ENCODE measurements around the gene VGLL4.

VGLL4 gene

GRCh38 chr3:11613319-11613718 is 30.4 kb downstream of the VGLL4 start:
- H3K4me1 ChIP-seq (ENCODE audit: control insufficient read depth, insufficient read depth, low read length): peaks cover 47% of the 10 kb centered on the region
- H3K4me3 ChIP-seq (ENCODE audit: low read length in 2 of 2): no peak overlapping the region
- no peaks in the 10 kb centered on the region for H3K9me3 ChIP-seq (ENCODE audit: control insufficient read depth in 2 of 2, low read length in 2 of 2)
- no peak overlapping the region for H3K27ac ChIP-seq (ENCODE audit: low read length)
- H3K36me3 ChIP-seq (ENCODE audit: control insufficient read depth in 2 of 2, insufficient read depth in 2 of 2, low read length in 2 of 2): no peaks in the 10 kb centered on the region
- no peaks in the 10 kb centered on the region for H3K27me3 ChIP-seq (ENCODE audit: control insufficient read depth in 1 of 2, insufficient read depth in 2 of 2, low read length in 2 of 2)
- no peak overlapping the region for H3K9ac ChIP-seq (ENCODE audit: low read length in 2 of 2)

DNA sequence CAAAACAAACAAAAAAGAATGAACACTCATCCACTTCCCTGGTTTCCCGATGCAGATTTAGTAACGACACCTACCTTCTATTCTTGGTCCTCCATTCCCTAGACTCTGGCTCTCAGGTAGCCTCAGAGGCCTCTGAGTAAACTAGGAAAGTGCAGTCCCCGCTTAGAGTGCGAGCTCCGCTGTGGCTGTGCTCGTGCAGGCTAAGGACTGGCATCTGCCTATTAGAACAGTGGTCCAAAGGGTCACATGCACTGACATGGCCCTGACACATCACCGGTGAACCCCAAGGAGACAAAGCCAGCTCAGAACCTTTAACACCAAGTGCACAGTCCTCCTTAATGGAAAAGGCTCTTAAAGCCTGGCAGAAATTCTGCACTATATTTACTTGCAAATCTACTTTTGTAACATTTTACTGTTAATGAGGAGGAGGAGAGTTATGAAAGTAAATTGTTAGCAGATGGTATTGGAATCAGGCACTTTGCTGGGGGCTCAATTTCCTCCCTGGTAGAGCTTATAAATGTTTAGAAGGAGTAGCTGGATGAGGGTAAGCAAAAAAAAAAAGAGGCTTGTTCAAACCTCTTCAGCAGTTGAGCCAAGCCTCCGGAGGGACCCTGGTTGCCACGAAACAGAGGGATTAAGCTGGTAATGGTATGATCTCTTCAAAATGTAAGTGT is 31.1 kb downstream of the VGLL4 start:
- H3K27me3 ChIP-seq (ENCODE audit: control insufficient read depth in 1 of 2, insufficient read depth in 2 of 2, low read length in 2 of 2): no peaks in the 10 kb centered on the region
- no peak overlapping the region for H3K27ac ChIP-seq (ENCODE audit: low read length)
- no peak overlapping the region for H3K9ac ChIP-seq (ENCODE audit: low read length in 2 of 2)
- H3K4me1 ChIP-seq (ENCODE audit: control insufficient read depth, insufficient read depth, low read length): peaks cover 47% of the 10 kb centered on the region
- H3K9me3 ChIP-seq (ENCODE audit: control insufficient read depth in 2 of 2, low read length in 2 of 2): no peaks in the 10 kb centered on the region
- H3K4me3 ChIP-seq (ENCODE audit: low read length in 2 of 2): no peak overlapping the region
- no peaks in the 10 kb centered on the region for H3K36me3 ChIP-seq (ENCODE audit: control insufficient read depth in 2 of 2, insufficient read depth in 2 of 2, low read length in 2 of 2)

- peak overlapping the region in 1 of 2 donors; percentile 15 for H3K4me3 ChIP-seq (ENCODE audit: low read length in 2 of 2)
Observed at GRCh38 chr3:11611341-11611799, 32.3 kb downstream of the VGLL4 start.

GRCh38 chr3:11610700-11611275 is 32.9 kb downstream of the VGLL4 start:
- Histone ChIP-seq H3K36me3 (ENCODE audit: control insufficient read depth in 2 of 2, insufficient read depth in 2 of 2, low read length in 2 of 2) (no peaks in the 10 kb centered on the region), H3K9me3 (ENCODE audit: control insufficient read depth in 2 of 2, low read length in 2 of 2) (no peaks in the 10 kb centered on the region), H3K9ac (ENCODE audit: low read length in 2 of 2) (no peak overlapping the region), H3K27ac (ENCODE audit: low read length) (no peak overlapping the region), H3K4me3 (ENCODE audit: low read length in 2 of 2) (no peak overlapping the region), H3K4me1 (ENCODE audit: control insufficient read depth, insufficient read depth, low read length) (peaks cover 44% of the 10 kb centered on the region), H3K27me3 (ENCODE audit: control insufficient read depth in 1 of 2, insufficient read depth in 2 of 2, low read length in 2 of 2) (no peaks in the 10 kb centered on the region)

More at GRCh38 chr3:11611341-11611799, 32.3 kb downstream of the VGLL4 start:
- H3K27ac ChIP-seq (ENCODE audit: low read length): no peak overlapping the region
- peaks cover 44% of the 10 kb centered on the region for H3K4me1 ChIP-seq (ENCODE audit: control insufficient read depth, insufficient read depth, low read length)
- no peaks in the 10 kb centered on the region for H3K36me3 ChIP-seq (ENCODE audit: control insufficient read depth in 2 of 2, insufficient read depth in 2 of 2, low read length in 2 of 2)
- H3K27me3 ChIP-seq (ENCODE audit: control insufficient read depth in 1 of 2, insufficient read depth in 2 of 2, low read length in 2 of 2): no peaks in the 10 kb centered on the region
- H3K9ac ChIP-seq (ENCODE audit: low read length in 2 of 2): no peak overlapping the region
- H3K9me3 ChIP-seq (ENCODE audit: control insufficient read depth in 2 of 2, low read length in 2 of 2): no peaks in the 10 kb centered on the region

DNA sequence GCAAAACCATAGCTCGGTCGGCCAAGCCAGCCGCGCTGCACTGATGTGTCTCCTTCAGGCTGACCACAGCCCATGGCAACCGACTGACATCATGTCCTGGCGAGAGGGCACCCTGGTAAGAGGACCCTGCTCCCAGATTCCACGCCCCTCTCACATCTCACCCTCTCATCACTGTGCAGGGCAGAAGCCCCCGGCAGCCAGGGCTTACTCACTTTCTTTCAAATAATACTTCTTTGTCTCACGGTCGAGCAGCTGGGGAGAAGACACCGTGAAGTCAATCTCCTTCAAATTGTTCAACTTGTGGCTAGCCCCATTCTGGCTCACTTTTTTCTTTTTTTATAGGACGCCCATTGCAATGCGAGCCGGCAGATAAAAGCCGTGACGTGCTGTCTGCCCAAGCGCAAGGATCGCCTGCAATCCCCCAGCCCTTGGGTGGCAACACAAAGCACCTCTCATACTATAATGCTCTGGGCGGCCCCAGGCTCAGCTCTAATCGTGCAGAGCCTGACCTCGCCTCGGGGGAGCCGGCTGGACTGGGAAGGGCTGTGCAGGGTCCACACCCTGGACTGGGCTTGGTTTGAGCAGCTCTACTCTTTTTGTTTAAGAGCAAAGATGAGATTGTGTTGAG is 33.6 kb downstream of the VGLL4 start:
- Histone ChIP-seq H3K27ac (ENCODE audit: low read length) (no peak overlapping the region), H3K9ac (ENCODE audit: low read length in 2 of 2) (no peak overlapping the region), H3K4me1 (ENCODE audit: control insufficient read depth, insufficient read depth, low read length) (peaks cover 47% of the 10 kb centered on the region), H3K36me3 (ENCODE audit: control insufficient read depth in 2 of 2, insufficient read depth in 2 of 2, low read length in 2 of 2) (no peaks in the 10 kb centered on the region), H3K9me3 (ENCODE audit: control insufficient read depth in 2 of 2, low read length in 2 of 2) (no peaks in the 10 kb centered on the region), H3K4me3 (ENCODE audit: low read length in 2 of 2) (no peak overlapping the region), H3K27me3 (ENCODE audit: control insufficient read depth in 1 of 2, insufficient read depth in 2 of 2, low read length in 2 of 2) (no peaks in the 10 kb centered on the region)

DNA sequence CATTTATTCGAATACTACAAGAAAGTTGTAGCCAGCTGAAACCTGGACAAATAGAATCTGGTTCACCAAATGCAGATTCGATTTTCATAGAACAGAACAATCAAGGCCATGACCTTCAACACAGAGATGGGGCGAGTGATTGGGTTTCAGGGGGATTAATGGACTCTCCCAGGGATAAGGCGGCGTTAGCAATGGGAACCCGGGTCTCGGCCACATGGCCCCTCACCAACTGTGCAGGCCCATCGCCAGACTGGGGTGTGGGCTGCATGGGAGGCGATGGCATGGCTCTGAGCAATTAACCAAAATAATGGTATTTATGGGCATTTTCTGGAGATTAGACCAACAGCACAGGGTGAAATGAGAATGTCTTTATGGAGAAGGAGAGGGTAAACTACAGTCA is 34.2 kb downstream of the VGLL4 start:
- Histone ChIP-seq H3K9ac (ENCODE audit: low read length in 2 of 2) (no peak overlapping the region), H3K9me3 (ENCODE audit: control insufficient read depth in 2 of 2, low read length in 2 of 2) (no peaks in the 10 kb centered on the region), H3K27ac (ENCODE audit: low read length) (no peak overlapping the region), H3K27me3 (ENCODE audit: control insufficient read depth in 1 of 2, insufficient read depth in 2 of 2, low read length in 2 of 2) (no peaks in the 10 kb centered on the region), H3K4me1 (ENCODE audit: control insufficient read depth, insufficient read depth, low read length) (peaks cover 48% of the 10 kb centered on the region), H3K36me3 (ENCODE audit: control insufficient read depth in 2 of 2, insufficient read depth in 2 of 2, low read length in 2 of 2) (no peaks in the 10 kb centered on the region), H3K4me3 (ENCODE audit: low read length in 2 of 2) (no peak overlapping the region)

- Histone ChIP-seq H3K9me3 (ENCODE audit: control insufficient read depth in 2 of 2, low read length in 2 of 2) (no peaks in the 10 kb centered on the region), H3K27ac (ENCODE audit: low read length) (no peak overlapping the region), H3K27me3 (ENCODE audit: control insufficient read depth in 1 of 2, insufficient read depth in 2 of 2, low read length in 2 of 2) (no peaks in the 10 kb centered on the region), H3K4me1 (ENCODE audit: control insufficient read depth, insufficient read depth, low read length) (peaks cover 46% of the 10 kb centered on the region), H3K36me3 (ENCODE audit: control insufficient read depth in 2 of 2, insufficient read depth in 2 of 2, low read length in 2 of 2) (no peaks in the 10 kb centered on the region), H3K4me3 (ENCODE audit: low read length in 2 of 2) (no peak overlapping the region), H3K9ac (ENCODE audit: low read length in 2 of 2) (peak overlapping the region in 1 of 2 donors; percentile 16)
Observed at GRCh38 chr3:11607816-11608215, 35.9 kb downstream of the VGLL4 start.

DNA sequence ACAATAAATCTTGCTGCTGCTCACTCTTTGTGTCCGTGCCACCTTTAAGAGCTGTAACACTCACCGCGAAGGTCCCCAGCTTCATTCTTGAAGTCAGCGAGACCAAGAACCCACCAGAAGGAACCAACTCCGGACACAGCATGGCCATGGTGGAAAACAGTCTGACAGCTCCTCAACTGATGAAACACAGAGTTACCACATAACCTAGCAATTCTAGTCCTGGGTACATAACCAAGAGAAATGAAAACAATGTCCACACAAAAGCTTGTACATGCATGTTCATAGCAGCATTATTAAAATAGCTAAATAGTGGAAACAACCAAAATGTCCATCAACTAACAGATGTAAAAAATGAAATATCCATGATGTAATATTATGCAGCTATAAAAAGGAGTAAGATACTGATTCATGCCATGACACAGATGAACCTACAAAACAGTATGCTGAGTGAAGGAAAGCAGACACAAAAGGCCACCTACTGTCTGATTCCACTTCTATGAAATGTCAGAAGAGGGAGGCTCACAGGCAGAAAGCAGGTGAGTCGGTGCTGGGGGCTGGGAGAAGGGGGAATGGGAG is 36.8 kb downstream of the VGLL4 start:
- H3K9me3 ChIP-seq (ENCODE audit: control insufficient read depth in 2 of 2, low read length in 2 of 2): no peaks in the 10 kb centered on the region
- no peaks in the 10 kb centered on the region for H3K36me3 ChIP-seq (ENCODE audit: control insufficient read depth in 2 of 2, insufficient read depth in 2 of 2, low read length in 2 of 2)
- no peak overlapping the region for H3K9ac ChIP-seq (ENCODE audit: low read length in 2 of 2)
- no peak overlapping the region for H3K4me3 ChIP-seq (ENCODE audit: low read length in 2 of 2)
- H3K27me3 ChIP-seq (ENCODE audit: control insufficient read depth in 1 of 2, insufficient read depth in 2 of 2, low read length in 2 of 2): no peaks in the 10 kb centered on the region
- no peak overlapping the region for H3K27ac ChIP-seq (ENCODE audit: low read length)
- peaks cover 43% of the 10 kb centered on the region for H3K4me1 ChIP-seq (ENCODE audit: control insufficient read depth, insufficient read depth, low read length)

GRCh38 chr3:11606090-11606784 is 37.5 kb downstream of the VGLL4 start:
- Histone ChIP-seq H3K9ac (ENCODE audit: low read length in 2 of 2) (no peak overlapping the region), H3K27ac (ENCODE audit: low read length) (no peak overlapping the region), H3K4me1 (ENCODE audit: control insufficient read depth, insufficient read depth, low read length) (peaks cover 44% of the 10 kb centered on the region), H3K4me3 (ENCODE audit: low read length in 2 of 2) (no peak overlapping the region), H3K36me3 (ENCODE audit: control insufficient read depth in 2 of 2, insufficient read depth in 2 of 2, low read length in 2 of 2) (no peaks in the 10 kb centered on the region), H3K27me3 (ENCODE audit: control insufficient read depth in 1 of 2, insufficient read depth in 2 of 2, low read length in 2 of 2) (no peaks in the 10 kb centered on the region), H3K9me3 (ENCODE audit: control insufficient read depth in 2 of 2, low read length in 2 of 2) (no peaks in the 10 kb centered on the region)

DNA sequence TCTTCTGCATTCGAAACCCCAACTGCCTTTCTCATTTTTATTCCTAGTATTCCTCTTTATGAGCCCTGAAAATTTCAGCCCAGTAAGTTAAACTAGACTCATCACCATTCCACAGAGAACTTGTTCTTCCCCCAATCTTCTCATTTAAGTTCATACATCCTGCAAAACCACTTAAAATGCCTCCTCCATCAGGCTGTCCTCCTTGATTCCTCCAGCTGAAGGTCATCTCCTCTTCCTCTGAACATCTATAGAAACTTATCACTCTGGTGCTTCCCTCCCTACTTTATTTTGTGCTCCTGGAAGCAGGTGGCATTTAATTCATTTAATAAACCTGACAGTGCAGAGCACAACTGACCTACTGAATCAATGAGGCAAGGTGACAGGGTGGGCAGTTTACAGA is 38.3 kb downstream of the VGLL4 start:
- H3K4me3 ChIP-seq (ENCODE audit: low read length in 2 of 2): no peak overlapping the region
- peaks cover 0 to 4% of the 10 kb centered on the region in 2 donors for H3K36me3 ChIP-seq (ENCODE audit: control insufficient read depth in 2 of 2, insufficient read depth in 2 of 2, low read length in 2 of 2)
- H3K9me3 ChIP-seq (ENCODE audit: control insufficient read depth in 2 of 2, low read length in 2 of 2): no peaks in the 10 kb centered on the region
- H3K27me3 ChIP-seq (ENCODE audit: control insufficient read depth in 1 of 2, insufficient read depth in 2 of 2, low read length in 2 of 2): no peaks in the 10 kb centered on the region
- H3K9ac ChIP-seq (ENCODE audit: low read length in 2 of 2): no peak overlapping the region
- peaks cover 50% of the 10 kb centered on the region for H3K4me1 ChIP-seq (ENCODE audit: control insufficient read depth, insufficient read depth, low read length)
- no peak overlapping the region for H3K27ac ChIP-seq (ENCODE audit: low read length)
